Cerebellar nuclear complex (tissue), 1 donor: Measurements from ENCODE around the gene FTCD.
"Not testable (repeated sequence)": the region's sequence is repeated elsewhere in the genome, so short reads cannot be mapped to it uniquely, and the experiment has no call there.

Source experiments
- DNase-seq, 2 experiments: peaks; one replicate each; lab custom pipeline; 2025; lab: John Stamatoyannopoulos, UW

Gene FTCD

GRCh38 chr21:46171996-46172862, 16.9 kb upstream of the FTCD start:
- no peak for DNase-seq

- no peak for DNase-seq
Measured at GRCh38 chr21:46171585-46171984, 16.2 kb upstream of the FTCD start.

- DNase-seq: not testable (repeated sequence)
Measured at GRCh38 chr21:46170436-46171193, 15.2 kb upstream of the FTCD start.

GRCh38 chr21:46168659-46169386, 13.4 kb upstream of the FTCD start:
- no peak for DNase-seq

- DNase-seq: no peak
Measured at GRCh38 chr21:46168238-46168637, 12.9 kb upstream of the FTCD start.

GRCh38 chr21:46165098-46165497, 9.7 kb upstream of the FTCD start:
- no peak for DNase-seq

GRCh38 chr21:46163380-46163779, 8.0 kb upstream of the FTCD start:
- DNase-seq: no peak

- DNase-seq: no peak
Measured at GRCh38 chr21:46161633-46162592, 6.5 kb upstream of the FTCD start.

GRCh38 chr21:46160907-46161632, 5.7 kb upstream of the FTCD start:
- DNase-seq: no peak

- DNase-seq: no peak
Measured at GRCh38 chr21:46160657-46160906, 5.2 kb upstream of the FTCD start.

GRCh38 chr21:46159841-46160656, 4.7 kb upstream of the FTCD start:
- no peak for DNase-seq

- no peak for DNase-seq
Measured at GRCh38 chr21:46159390-46159789, 4.0 kb upstream of the FTCD start.

- DNase-seq: no peak
Measured at GRCh38 chr21:46158666-46159300, 3.4 kb upstream of the FTCD start.

GRCh38 chr21:46157987-46158451, 2.6 kb upstream of the FTCD start:
- DNase-seq: no peak

GRCh38 chr21:46157396-46157986, 2.1 kb upstream of the FTCD start:
- DNase-seq: no peak

- no peak for DNase-seq
Measured at GRCh38 chr21:46156678-46157077, 1.3 kb upstream of the FTCD start.

- no peak for DNase-seq
Measured at GRCh38 chr21:46156378-46156645, 933 bp upstream of the FTCD start.

GRCh38 chr21:46154955-46155513, 345 bp downstream of the FTCD start:
- DNase-seq: no peak
